H1 (cell line): Measurements from ENCODE around the gene C3orf52. TPM values are rescaled to one million over a fixed set of nuclear protein-coding genes. Genes with fewer than 3 reads are reported as not detected.

Source experiments
- CTCF ChIA-PET: fragments of 300-600 bp; sonication (Branson Sonifier 250); formaldehyde crosslinking; loops from one replicate; lab custom pipeline; 2021; ENCODE audit not compliant: partially characterized antibody; lab: Charles Lee
- POLR2A ChIA-PET: fragments of 300-600 bp; sonication (Branson Sonifier 250); formaldehyde crosslinking; loops from one replicate; lab custom pipeline; 2021; ENCODE audit warnings: inconsistent platforms; ENCODE audit not compliant: partially characterized antibody; lab: Charles Lee
- DNase-seq, 2 experiments: peaks; one replicate each; pipeline versions ENCODE4 v3.0.0 to v3.0.0-alpha.2; 2010 to 2022; ENCODE audit warnings: low spot score in 2 of 2, low read depth in 1 of 2, mixed read lengths in 1 of 2
- FAIRE-seq: peaks from 2 replicates; lab custom pipeline; 2011; peaks lifted over from hg19 to GRCh38; lab: Jason Lieb, UNC
- H2AFZ ChIP-seq: 2 replicates; pipeline ENCODE4 v1.8.1; 2012; ENCODE audit warnings: low read length, inconsistent platforms
- H2AK5ac ChIP-seq: 2 replicates; pipeline ENCODE4 v1.6.1; 2013; ENCODE audit warnings: low read depth, low read length
- H2BK120ac ChIP-seq: replicated peaks from 2 replicates; pipeline ENCODE3; 2013; ENCODE audit warnings: low read depth, low read length, inconsistent platforms
- H2BK12ac ChIP-seq: 2 replicates; pipeline ENCODE4 v1.6.1; 2013; ENCODE audit warnings: low read depth, low read length
- H2BK15ac ChIP-seq: 2 replicates; pipeline ENCODE4 v1.6.1; 2013; ENCODE audit warnings: low read length
- H2BK20ac ChIP-seq: 2 replicates; pipeline ENCODE4 v1.6.1; 2013; ENCODE audit warnings: low read length
- H2BK5ac ChIP-seq: 2 replicates; pipeline ENCODE4 v1.6.1; 2013; ENCODE audit warnings: low read depth, low read length
- H3K14ac ChIP-seq: 2 replicates; pipeline ENCODE4 v1.6.1; 2013; ENCODE audit warnings: inconsistent platforms; ENCODE audit not compliant: insufficient read length
- H3K18ac ChIP-seq: 2 replicates; pipeline ENCODE4 v1.6.1; 2013; ENCODE audit warnings: low read length; ENCODE audit errors: extremely low read depth
- H3K23ac ChIP-seq: 2 replicates; pipeline ENCODE4 v1.6.1; 2013; ENCODE audit warnings: inconsistent platforms; ENCODE audit not compliant: insufficient read length
- H3K23me2 ChIP-seq: 2 replicates; pipeline ENCODE4 v1.6.1; 2013; ENCODE audit warnings: low read depth, low read length
- H3K27ac ChIP-seq: 2 replicates; pipeline ENCODE4 v1.6.1; 2011; ENCODE audit warnings: low read depth, low read length, inconsistent platforms
- H3K27me3 ChIP-seq, 4 experiments: replicated peaks in 1 of 4; 1 replicate in 1 of 4; 2 replicates in 3 of 4; pipeline versions ENCODE4 v1.6.1 to v1.8.1; 2011 to 2013; ENCODE audit warnings: low read length in 3 of 4, mild to moderate bottlenecking in 3 of 4, inconsistent platforms in 2 of 4, mixed read lengths in 2 of 4, moderate library complexity in 1 of 4; ENCODE audit not compliant: control insufficient read depth in 3 of 4, insufficient read depth in 3 of 4; ENCODE audit errors: extremely low read depth in 1 of 4
- H3K36me3 ChIP-seq, 4 experiments: 2 replicates each; pipeline versions ENCODE4 v1.6.1 to v1.8.1; 2011 to 2013; ENCODE audit warnings: mild to moderate bottlenecking in 4 of 4, low read length in 3 of 4, moderate library complexity in 2 of 4, control low read depth in 1 of 4, inconsistent platforms in 1 of 4; ENCODE audit not compliant: insufficient read depth in 4 of 4, control insufficient read depth in 2 of 4
- H3K4ac ChIP-seq: replicated peaks from 2 replicates; pipeline ENCODE3; 2013; ENCODE audit warnings: low read length, low read depth, mixed read lengths, inconsistent platforms; ENCODE audit not compliant: insufficient read length
- H3K4me1 ChIP-seq, 4 experiments: replicated peaks in 1 of 4; 1 replicate in 1 of 4; 2 replicates in 3 of 4; pipeline versions ENCODE4 v1.6.1 to v1.8.1; 2011 to 2013; ENCODE audit warnings: low read length in 3 of 4, inconsistent platforms in 2 of 4, mixed read lengths in 1 of 4; ENCODE audit not compliant: insufficient read depth in 4 of 4, control insufficient read depth in 3 of 4
- H3K4me2 ChIP-seq, 2 experiments: 2 replicates each; pipeline versions ENCODE4 v1.6.1 to v1.8.1; 2011 to 2013; ENCODE audit warnings: low read depth in 2 of 2, low read length in 2 of 2, control low read depth in 1 of 2, inconsistent platforms in 1 of 2, mild to moderate bottlenecking in 1 of 2; ENCODE audit not compliant: insufficient read depth in 1 of 2
- H3K4me3 ChIP-seq, 4 experiments: fragments of 200-600, 300-600 bp in 1 of 4; sonication (generic), shearing (Covaris generic), sonication (Bioruptor Twin) in 1 of 4; 2 replicates each; pipeline versions ENCODE4 v1.5.1 to v1.8.1; 2011 to 2016; ENCODE audit warnings: low read length in 4 of 4, low read depth in 3 of 4, control low read depth in 2 of 4, inconsistent platforms in 2 of 4, mild to moderate bottlenecking in 2 of 4, mixed read lengths in 1 of 4, moderate library complexity in 1 of 4; ENCODE audit not compliant: insufficient read depth in 2 of 4; ENCODE audit errors: extremely low read depth in 1 of 4
- H3K56ac ChIP-seq: replicated peaks from 2 replicates; pipeline ENCODE3; 2013; ENCODE audit warnings: low read depth, mild to moderate bottlenecking, mixed read lengths, low read length, inconsistent platforms; ENCODE audit not compliant: insufficient read length
- H3K79me1 ChIP-seq: 2 replicates; pipeline ENCODE4 v1.6.1; 2013; ENCODE audit warnings: low read depth, low read length, control low read depth
- H3K79me2 ChIP-seq, 2 experiments: 2 replicates each; pipeline versions ENCODE4 v1.6.1 to v1.8.1; 2012 to 2013; ENCODE audit warnings: low read length in 2 of 2, mild to moderate bottlenecking in 2 of 2, inconsistent platforms in 1 of 2; ENCODE audit not compliant: insufficient read depth in 2 of 2, control insufficient read depth in 1 of 2
- H3K9ac ChIP-seq, 4 experiments: replicated peaks in 1 of 4; 1 replicate in 1 of 4; 2 replicates in 3 of 4; pipeline versions ENCODE4 v1.6.1 to v1.8.1; 2011 to 2013; ENCODE audit warnings: low read depth in 3 of 4, low read length in 3 of 4, control low read depth in 2 of 4, mild to moderate bottlenecking in 2 of 4, moderate library complexity in 2 of 4, inconsistent platforms in 1 of 4; ENCODE audit errors: extremely low read depth in 1 of 4
- H3K9me3 ChIP-seq, 2 experiments: 2 replicates each; pipeline versions ENCODE4 v1.6.1 to v1.8.1; 2012 to 2013; ENCODE audit warnings: mild to moderate bottlenecking in 2 of 2, moderate library complexity in 2 of 2, control low read depth in 1 of 2, inconsistent platforms in 1 of 2, low read depth in 1 of 2, low read length in 1 of 2, mixed read lengths in 1 of 2; ENCODE audit not compliant: insufficient read depth in 2 of 2
- H4K20me1 ChIP-seq, 2 experiments: replicated peaks in 1 of 2; 2 replicates each; pipeline versions ENCODE3 to v1.8.1; 2011 to 2013; ENCODE audit warnings: inconsistent platforms in 2 of 2, low read length in 2 of 2, mild to moderate bottlenecking in 1 of 2; ENCODE audit not compliant: insufficient read depth in 2 of 2, control insufficient read depth in 1 of 2
- H4K5ac ChIP-seq: 2 replicates; pipeline ENCODE4 v1.6.1; 2013; ENCODE audit warnings: low read length, low read depth, mixed read lengths, inconsistent platforms; ENCODE audit not compliant: insufficient read length
- H4K8ac ChIP-seq: 2 replicates; pipeline ENCODE4 v1.8.0; 2013; ENCODE audit warnings: mild to moderate bottlenecking, moderate library complexity, low read length, inconsistent platforms; ENCODE audit not compliant: insufficient read depth; ENCODE audit errors: extremely low read depth
- H4K91ac ChIP-seq: replicated peaks from 2 replicates; pipeline ENCODE3; 2013; ENCODE audit warnings: low read length, mixed read lengths, inconsistent platforms; ENCODE audit not compliant: insufficient read length
- BACH1 ChIP-seq: IDR thresholded peaks from 2 replicates; pipeline ENCODE4 v1.6.1; 2012; ENCODE audit warnings: low read length, improper control_type of control experiment
- CBX8 ChIP-seq: fragments of 300-800, 300-1000 bp; sonication (generic); IDR thresholded peaks from 2 replicates; pipeline ENCODE4 v1.7.1; 2016; ENCODE audit warnings: low read depth, low read length, borderline replicate concordance
- CTCF ChIP-seq, 3 experiments: IDR thresholded peaks; 1 replicate in 2 of 3; 2 replicates in 1 of 3; pipeline versions ENCODE4 v1.5.1 to v1.6.1; 2011; ENCODE audit warnings: low read length in 3 of 3, mild to moderate bottlenecking in 3 of 3, inconsistent platforms in 2 of 3, low read depth in 1 of 3, moderate library complexity in 1 of 3; ENCODE audit not compliant: insufficient read depth in 1 of 3; ENCODE audit errors: control extremely low read depth in 1 of 3
- EZH2 ChIP-seq: fragments of 200-600 bp; sonication (generic); IDR thresholded peaks from 2 replicates; pipeline ENCODE4 v1.7.1; 2012; ENCODE audit warnings: low read depth, mild to moderate bottlenecking, moderate library complexity, low read length, inconsistent platforms; ENCODE audit not compliant: severe bottlenecking
- FOSL1 ChIP-seq: IDR thresholded peaks from 2 replicates; pipeline ENCODE4 v1.6.1; 2011; ENCODE audit warnings: mild to moderate bottlenecking, low read depth, low read length, moderate library complexity; ENCODE audit not compliant: insufficient read depth
- GABPA ChIP-seq: IDR thresholded peaks from 2 replicates; pipeline ENCODE4 v1.6.1; 2011; ENCODE audit warnings: mild to moderate bottlenecking, low read length, moderate library complexity, borderline replicate concordance; ENCODE audit not compliant: insufficient read depth
- HDAC6 ChIP-seq: IDR thresholded peaks from one replicate; pipeline ENCODE4 v1.7.1; 2012; ENCODE audit warnings: low read depth, mild to moderate bottlenecking, inconsistent platforms, low read length, moderate library complexity
- MAFK ChIP-seq: IDR thresholded peaks from 2 replicates; pipeline ENCODE4 v1.6.1; 2012; ENCODE audit warnings: low read depth, mild to moderate bottlenecking, improper control_type of control experiment, low read length
- PHF8 ChIP-seq: fragments of 200-600 bp; sonication (generic); conservative IDR thresholded peaks from 2 replicates; pipeline ENCODE4 v1.7.1; 2012; ENCODE audit warnings: low read depth, mild to moderate bottlenecking, inconsistent platforms, low read length, moderate library complexity
- RNF2 ChIP-seq: fragments of 200-900, 300-1000 bp; sonication (generic); IDR thresholded peaks from 2 replicates; pipeline ENCODE4 v1.7.1; 2016; ENCODE audit warnings: borderline replicate concordance, low read depth, mild to moderate bottlenecking, antibody characterized with exemption, low read length; ENCODE audit not compliant: poor library complexity, severe bottlenecking; ENCODE audit errors: missing control alignments
- WGBS, 2 experiments: shearing (Covaris generic) in 1 of 2; methylation state at CpG; one replicate each; pipeline versions ENCODE4 v1.1.6 to v1.1.7; 2013 to 2015; ENCODE audit warnings: low lambda C conversion rate in 2 of 2, mixed read lengths in 2 of 2, inconsistent platforms in 1 of 2, low coverage in 1 of 2, missing lambda C conversion rate in 1 of 2; ENCODE audit not compliant: insufficient replicate concordance in 2 of 2, insufficient coverage in 1 of 2, insufficient read length in 1 of 2; ENCODE audit errors: extremely low coverage in 1 of 2, missing lambda C conversion rate in 1 of 2; 5-methylcytosine and 5-hydroxymethylcytosine counted together
- polyA plus RNA-seq, 7 experiments: library from polyadenylated mRNA; depleted of rRNA in 3 of 7; stranded (reverse) in 5 of 7; unstranded in 2 of 7; fragments of >200 nt in 5 of 7; fragments of 200-250 nt in 2 of 7; gene quantifications; 1 replicate in 5 of 7; 2 replicates in 1 of 7; 4 replicates in 1 of 7; pipeline versions ENCODE4 v1.2.1 to v1.2.3, GENCODE V29; 2011 to 2013; ENCODE audit warnings: missing spikeins in 2 of 7, mixed read lengths in 2 of 7
- total RNA-seq: library from RNA; stranded (reverse); fragmentation: NEBNext Ultra II Directional; extraction: Animal tissue kit (Norgen Biotek cat#: 25700); gene quantifications from 2 replicates; pipeline ENCODE4 v1.2.1, GENCODE V29; 2021

Gene C3orf52
- total and polyA plus RNA-seq, 2 of the 8 experiments (the other 6 are each of a cell fraction or from before 2014, with no cell fraction given) = 9.7 to 13.1 TPM

DNA sequence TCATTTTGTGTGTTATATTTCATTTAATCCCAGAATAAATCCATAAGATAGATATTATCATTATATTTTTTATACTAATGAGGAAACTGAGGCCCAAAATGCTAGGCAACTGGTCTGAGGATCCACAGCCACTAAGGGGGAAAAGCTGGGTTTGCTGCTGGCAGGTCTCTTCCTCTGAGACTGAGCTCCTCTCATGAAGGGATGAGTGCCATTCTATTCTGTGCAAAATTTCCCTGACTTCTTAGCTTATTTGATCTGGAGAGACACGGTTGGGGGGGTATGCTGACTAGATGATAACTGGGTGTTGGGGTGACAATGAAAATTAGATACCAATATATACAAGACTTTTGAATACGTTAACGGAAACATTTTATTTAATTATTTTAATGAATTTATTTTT, 44.9 kb downstream of the C3orf52 start:
- Histone ChIP-seq H2BK12ac (no peak overlapping the region), H4K5ac (no peak overlapping the region), H3K4me2 (no peak overlapping the region), H3K79me1 (no peaks in the 10 kb centered on the region), H2BK5ac (no peak overlapping the region), H3K4me3 (no peak overlapping the region), H4K20me1 (no peaks in the 10 kb centered on the region), H3K9me3 (no peaks in the 10 kb centered on the region), H3K36me3 (no peaks in the 10 kb centered on the region; a peak in 2 of 8 replicates), H3K27me3 (no peaks in the 10 kb centered on the region), H3K9ac (no peak overlapping the region), H3K18ac (no peak overlapping the region), H3K27ac (no peak overlapping the region), H3K23ac (no peak overlapping the region), H3K56ac (no peak overlapping the region), H4K8ac (no peak overlapping the region), H3K4ac (no peak overlapping the region), H2AK5ac (no peak overlapping the region), H3K14ac (no peak overlapping the region), H3K23me2 (no peaks in the 10 kb centered on the region), H2AFZ (no peak overlapping the region), H3K4me1 (peaks cover 0 to 11% (median 3%) of the 10 kb centered on the region in 4 experiments; a peak in 3 of 7 replicates), H2BK15ac (no peak overlapping the region), H3K79me2 (no peaks in the 10 kb centered on the region), H2BK20ac (no peak overlapping the region), H4K91ac (no peak overlapping the region), H2BK120ac (no peak overlapping the region)
- WGBS, 2 experiments = 88% methylated on average over 3 of the region's 3 CpGs; no CpG with 5 or more reads in 1 of the 2 experiments
- DNase-seq = no peak
- ChIA-PET CTCF (interaction anchor here (1.3 to 1.5 kb wide), 2 partner anchors 20 to 27 kb away, joined by 4 read pairs; no protein-coding TSS in a partner anchor), POLR2A (interaction anchor here (1.0 kb wide), 1 partner anchor 178 kb away, joined by 3 read pairs; no protein-coding TSS in a partner anchor)
- FAIRE-seq = no peak
- no peak for TF ChIP-seq MAFK
- no peak for TF ChIP-seq FOSL1
- no peak for TF ChIP-seq CTCF (IDR thresholded peaks at IDR 0.05; ENCODE audit: control extremely low read depth in 1 of 3, insufficient read depth in 1 of 3, low read depth in 1 of 3, low read length in 3 of 3)
- TF ChIP-seq GABPA = no peak
- no peak for TF ChIP-seq PHF8
- TF ChIP-seq RNF2 = no peak
- no peak for TF ChIP-seq EZH2
- no peak for TF ChIP-seq CBX8
- TF ChIP-seq HDAC6 = no peak
- TF ChIP-seq BACH1 = no peak
